Caco-2 (cell line): Measurements from ENCODE around the gene ATP6V0C. TPM values are rescaled to one million over a fixed set of nuclear protein-coding genes. Genes with fewer than 3 reads are reported as not detected.
A peak's percentile ranks its signal among the peaks of the same experiment; 100 is the strongest.
"Not testable (repeated sequence)": the region's sequence is repeated elsewhere in the genome, so short reads cannot be mapped to it uniquely, and the experiment has no call there.

ENCODE experiments used
- BruUV-seq: library from RNA; stranded (reverse); fragments of 400-500 nt; replicated peaks from 2 replicates; lab custom pipeline; 2021; lab: Mats Ljungman, UMichigan
- CTCF ChIA-PET: fragments of 300-600 bp; sonication (Branson Sonifier 250); formaldehyde crosslinking; loops from one replicate; lab custom pipeline; 2022; ENCODE audit warnings: antibody characterized with exemption; lab: Charles Lee
- POLR2A ChIA-PET: fragments of 300-600 bp; sonication (Branson Sonifier 250); formaldehyde crosslinking; loops from one replicate; lab custom pipeline; 2022; ENCODE audit warnings: antibody characterized with exemption; lab: Charles Lee
- DNase-seq, 2 experiments: peaks; one replicate each; pipeline versions ENCODE4 v3.0.0 to v3.0.0-alpha.2; 2020 to 2022
- H3K27me3 ChIP-seq: replicated peaks from 2 replicates; pipeline ENCODE4 v1.6.0; 2011; ENCODE audit warnings: low read length; ENCODE audit not compliant: control insufficient read depth, insufficient read depth
- H3K36me3 ChIP-seq: 2 replicates; pipeline ENCODE4 v1.5.1; 2011; ENCODE audit warnings: low read length; ENCODE audit not compliant: control insufficient read depth, insufficient read depth
- H3K4me1 ChIP-seq: fragments of 250-450 bp; sonication (Bioruptor Pico); 2 replicates; pipeline ENCODE4 v1.5.1; 2020; ENCODE audit warnings: mild to moderate bottlenecking
- H3K4me3 ChIP-seq: 2 replicates; pipeline ENCODE4 v1.5.1; 2011; ENCODE audit warnings: low read depth, mild to moderate bottlenecking, control low read depth, low read length
- H3K9me3 ChIP-seq: fragments of 250-450 bp; sonication (Bioruptor Pico); 2 replicates; pipeline ENCODE4 v1.5.1; 2020; ENCODE audit warnings: mild to moderate bottlenecking, moderate library complexity
- H3K27ac Mint-ChIP-seq: one replicate; pipeline ENCODE4 v1.8.0; 2022; ENCODE audit warnings: mixed read lengths; ENCODE audit not compliant: unreplicated experiment
- H3K27me3 Mint-ChIP-seq: one replicate; pipeline ENCODE4 v1.8.0; 2022; ENCODE audit warnings: mixed read lengths; ENCODE audit not compliant: insufficient read depth, unreplicated experiment
- H3K36me3 Mint-ChIP-seq: one replicate; pipeline ENCODE4 v1.8.0; 2022; ENCODE audit warnings: mild to moderate bottlenecking, mixed read lengths; ENCODE audit not compliant: insufficient read depth, unreplicated experiment
- H3K4me1 Mint-ChIP-seq: one replicate; pipeline ENCODE4 v1.8.0; 2022; ENCODE audit warnings: low read depth, mixed read lengths; ENCODE audit not compliant: unreplicated experiment
- H3K4me3 Mint-ChIP-seq: one replicate; pipeline ENCODE4 v1.8.0; 2022; ENCODE audit warnings: mild to moderate bottlenecking, moderate library complexity, mixed read lengths; ENCODE audit not compliant: unreplicated experiment
- H3K9me3 Mint-ChIP-seq: one replicate; pipeline ENCODE4 v1.8.0; 2022; ENCODE audit warnings: mixed read lengths; ENCODE audit not compliant: unreplicated experiment
- intact Hi-C: fragments of 100-400 bp; cut with micrococcal nuclease; formaldehyde crosslinking; loops from one replicate; pipeline ENCODE4 v1.10.0; 2022; ENCODE audit not compliant: unreplicated experiment
- total RNA-seq: library from RNA; stranded (reverse); gene quantifications from 2 replicates; pipeline ENCODE4 v1.2.3, GENCODE V29; 2022
- TF ChIP-seq, protein P1 (sequence below), 2 experiments: fragments of 200-600 bp in 1 of 2; IDR thresholded peaks; 1 replicate in 1 of 2; 2 replicates in 1 of 2; pipeline versions ENCODE4 v1.5.1 to v1.8.0; 2011 to 2022; ENCODE audit warnings: antibody characterized with exemption in 1 of 2, control low read depth in 1 of 2, inconsistent platforms in 1 of 2, low read depth in 1 of 2, low read length in 1 of 2, mild to moderate bottlenecking in 1 of 2, moderate library complexity in 1 of 2; ENCODE audit not compliant: insufficient read depth in 1 of 2, severe bottlenecking in 1 of 2, unreplicated experiment in 1 of 2

The ATP6V0C gene
- total RNA-seq, 1 experiment from 2014 or later = 200 TPM

GRCh38 chr16:2531371-2531695, 17.6 kb downstream of the ATP6V0C start, which contains the start of gene CEMP1:
CEMP1 (minus strand) TSS chr16:2531408; CDS start chr16:2531073, 335 bp downstream.
- no peak for DNase-seq
- Histone ChIP-seq H3K9me3 (no peaks in the 10 kb centered on the region), H3K27me3 (no peaks in the 10 kb centered on the region), H3K36me3 (peaks cover 4% of the 10 kb centered on the region), H3K4me3 (peak within 1 kb of the TSS; percentile 78), H3K4me1 (peaks cover 9% of the 10 kb centered on the region)
- TF ChIP-seq, protein P1, sequence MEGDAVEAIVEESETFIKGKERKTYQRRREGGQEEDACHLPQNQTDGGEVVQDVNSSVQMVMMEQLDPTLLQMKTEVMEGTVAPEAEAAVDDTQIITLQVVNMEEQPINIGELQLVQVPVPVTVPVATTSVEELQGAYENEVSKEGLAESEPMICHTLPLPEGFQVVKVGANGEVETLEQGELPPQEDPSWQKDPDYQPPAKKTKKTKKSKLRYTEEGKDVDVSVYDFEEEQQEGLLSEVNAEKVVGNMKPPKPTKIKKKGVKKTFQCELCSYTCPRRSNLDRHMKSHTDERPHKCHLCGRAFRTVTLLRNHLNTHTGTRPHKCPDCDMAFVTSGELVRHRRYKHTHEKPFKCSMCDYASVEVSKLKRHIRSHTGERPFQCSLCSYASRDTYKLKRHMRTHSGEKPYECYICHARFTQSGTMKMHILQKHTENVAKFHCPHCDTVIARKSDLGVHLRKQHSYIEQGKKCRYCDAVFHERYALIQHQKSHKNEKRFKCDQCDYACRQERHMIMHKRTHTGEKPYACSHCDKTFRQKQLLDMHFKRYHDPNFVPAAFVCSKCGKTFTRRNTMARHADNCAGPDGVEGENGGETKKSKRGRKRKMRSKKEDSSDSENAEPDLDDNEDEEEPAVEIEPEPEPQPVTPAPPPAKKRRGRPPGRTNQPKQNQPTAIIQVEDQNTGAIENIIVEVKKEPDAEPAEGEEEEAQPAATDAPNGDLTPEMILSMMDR (IDR thresholded peaks at IDR 0.05; ENCODE audit: insufficient read depth in 1 of 2, low read depth in 1 of 2, low read length in 1 of 2, severe bottlenecking in 1 of 2, unreplicated experiment in 1 of 2) = no peak
- BruUV-seq = TSS peak; percentile 74
- POLR2A ChIA-PET = interaction anchor here (0.6 to 1.6 kb wide), 4 partner anchors 11 to 280 kb away, joined by 4 to 15 read pairs (median 8); partner anchors contain the start of genes AMDHD2 and ECI1
- CTCF ChIA-PET = no interaction called here
- peaks cover 23% of the 10 kb centered on the region for H3K36me3 Mint-ChIP-seq
- peak within 1 kb of the TSS; percentile 94 for H3K27ac Mint-ChIP-seq
- H3K4me3 Mint-ChIP-seq = peak within 1 kb of the TSS; percentile 86
- no peaks in the 10 kb centered on the region for H3K9me3 Mint-ChIP-seq
- H3K4me1 Mint-ChIP-seq = no peaks in the 10 kb centered on the region
- no peaks in the 10 kb centered on the region for H3K27me3 Mint-ChIP-seq
- intact Hi-C loops = no loop called here

DNA sequence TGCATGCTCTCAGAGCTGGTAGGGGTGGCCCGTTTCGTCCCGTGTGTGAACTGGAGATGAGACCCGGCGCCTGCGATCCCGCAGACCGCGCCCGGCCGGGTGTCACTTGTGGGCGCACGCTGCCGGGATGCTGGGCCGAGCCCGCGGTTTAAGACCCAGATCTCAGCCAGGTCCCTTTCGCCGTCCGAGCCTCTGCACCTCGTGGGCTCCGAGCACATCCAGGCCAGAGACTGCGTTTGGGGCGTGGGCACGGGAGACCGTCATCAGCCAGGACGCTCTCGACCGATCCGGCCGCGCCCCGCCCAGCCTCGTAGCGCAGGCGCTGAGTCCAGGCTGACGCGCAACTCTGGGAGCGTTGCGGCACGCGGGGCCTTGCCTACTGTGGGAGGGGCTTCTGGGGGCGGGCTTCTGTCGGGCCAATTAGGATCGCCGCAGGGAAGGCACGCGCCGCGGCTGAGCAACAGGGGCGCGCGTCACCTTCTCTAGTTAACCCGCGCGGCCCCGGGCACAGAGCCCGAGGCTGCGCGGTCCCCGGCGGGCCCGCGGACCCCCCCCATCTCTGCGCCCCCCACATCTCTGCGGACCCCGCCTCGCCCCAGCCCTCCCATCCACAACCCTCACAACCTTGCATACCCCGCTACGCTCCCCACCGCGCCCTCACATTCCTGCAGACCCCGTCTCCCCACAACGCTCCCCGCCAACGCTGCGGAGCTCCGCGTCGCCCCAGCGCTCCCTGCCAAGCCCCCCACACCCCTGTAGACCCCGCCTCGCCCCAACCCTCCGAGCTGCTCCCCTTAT, 18.1 kb downstream of the ATP6V0C start:
- DNase-seq = peak; percentile 97
- TF ChIP-seq, protein P1 (IDR thresholded peaks at IDR 0.05; ENCODE audit: insufficient read depth in 1 of 2, low read depth in 1 of 2, low read length in 1 of 2, severe bottlenecking in 1 of 2, unreplicated experiment in 1 of 2) = no peak
- Histone ChIP-seq H3K4me3 (peak overlapping the region; percentile 78), H3K9me3 (no peaks in the 10 kb centered on the region), H3K36me3 (peaks cover 4% of the 10 kb centered on the region), H3K27me3 (no peaks in the 10 kb centered on the region), H3K4me1 (peaks cover 12% of the 10 kb centered on the region)
- Mint-ChIP-seq H3K27me3 (no peaks in the 10 kb centered on the region), H3K9me3 (no peaks in the 10 kb centered on the region), H3K4me3 (peak overlapping the region; percentile 86), H3K27ac (peak overlapping the region; percentile 94), H3K4me1 (no peaks in the 10 kb centered on the region), H3K36me3 (peaks cover 26% of the 10 kb centered on the region)
- BruUV-seq = no TSS peak
- CTCF ChIA-PET = interaction anchor here (0.7 to 1.3 kb wide), 3 partner anchors 8 to 19 kb away, joined by 3 to 8 read pairs (median 4); partner anchors contain the start of gene AMDHD2
- POLR2A ChIA-PET = interaction anchor here (0.6 to 1.6 kb wide), 4 partner anchors 8 to 280 kb away, joined by 3 to 15 read pairs (median 4); partner anchors contain the start of genes AMDHD2 and ECI1
- intact Hi-C loops = no loop called here

DNA sequence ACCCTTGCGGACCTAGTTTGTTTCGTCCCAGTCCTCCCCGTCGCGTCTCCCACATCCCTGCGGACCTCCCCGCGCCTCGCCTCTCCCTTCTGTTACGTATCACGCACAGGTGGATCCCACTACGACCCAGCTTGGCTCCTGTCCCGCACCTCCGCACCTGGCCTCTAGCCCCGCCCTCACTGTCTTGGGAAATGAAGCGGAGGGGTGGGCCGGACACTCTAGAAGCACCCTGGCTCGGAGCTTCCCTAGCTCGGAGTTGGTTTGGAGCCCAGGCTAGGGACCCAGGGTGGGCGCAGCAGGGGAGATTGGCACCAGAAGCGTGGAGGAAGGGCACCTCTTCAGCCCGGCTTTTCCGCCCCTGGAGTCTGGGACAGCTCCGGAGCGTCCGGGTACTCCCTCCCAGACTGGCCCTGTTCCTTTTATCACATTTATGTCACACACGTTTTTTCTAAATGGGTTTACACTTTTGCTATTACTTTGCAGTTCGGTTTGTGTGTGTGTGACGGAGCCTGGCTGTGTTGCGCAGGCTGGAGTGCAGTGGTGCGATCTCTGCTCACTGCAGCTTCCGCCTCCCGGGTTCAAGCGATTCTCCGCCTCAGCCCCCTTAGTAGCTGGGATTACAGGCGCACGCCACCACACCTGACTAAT, 18.9 kb downstream of the ATP6V0C start:
- H3K9me3 Mint-ChIP-seq = no peaks in the 10 kb centered on the region
- no peaks in the 10 kb centered on the region for H3K27me3 Mint-ChIP-seq
- TSS peak; percentile 71 for BruUV-seq
- Histone ChIP-seq H3K9me3 (no peaks in the 10 kb centered on the region), H3K4me3 (peak overlapping the region; percentile 78), H3K36me3 (peaks cover 2% of the 10 kb centered on the region), H3K4me1 (peaks cover 17% of the 10 kb centered on the region), H3K27me3 (no peaks in the 10 kb centered on the region)
- TF ChIP-seq, protein P1 (IDR thresholded peaks at IDR 0.05; ENCODE audit: insufficient read depth in 1 of 2, low read depth in 1 of 2, low read length in 1 of 2, severe bottlenecking in 1 of 2, unreplicated experiment in 1 of 2) = no peak
- peaks cover 26% of the 10 kb centered on the region for H3K36me3 Mint-ChIP-seq
- POLR2A ChIA-PET = interaction anchor here (0.7 to 1.6 kb wide), 3 partner anchors 9 to 14 kb away, joined by 3 to 15 read pairs (median 3); partner anchors contain the start of gene AMDHD2
- CTCF ChIA-PET = interaction anchor here (0.6 to 1.3 kb wide), 5 partner anchors 9 to 474 kb away, joined by 3 to 8 read pairs (median 4); partner anchors contain the start of gene AMDHD2
- DNase-seq = peak; percentile 88 to 92
- intact Hi-C loops = no loop called here
- H3K4me1 Mint-ChIP-seq = no peaks in the 10 kb centered on the region
- H3K27ac Mint-ChIP-seq = peak overlapping the region; percentile 94
- H3K4me3 Mint-ChIP-seq = peak overlapping the region; percentile 86

GRCh38 chr16:2533142-2533755, 19.5 kb downstream of the ATP6V0C start:
- Mint-ChIP-seq H3K36me3 (peaks cover 26% of the 10 kb centered on the region), H3K27ac (peak overlapping the region; percentile 94), H3K4me3 (peak overlapping the region; percentile 86)
- CTCF ChIA-PET = interaction anchor here (0.6 to 1.3 kb wide), 3 partner anchors 13 to 473 kb away, joined by 3 to 4 read pairs (median 4); partner anchors contain the start of gene AMDHD2
- H3K4me1 ChIP-seq = peaks cover 17% of the 10 kb centered on the region
- H3K4me1 Mint-ChIP-seq, H3K9me3 ChIP-seq, DNase-seq, BruUV-seq, H3K27me3 Mint-ChIP-seq, H3K36me3 ChIP-seq, intact Hi-C loops, H3K27me3 ChIP-seq, H3K9me3 Mint-ChIP-seq: not testable (repeated sequence)
- POLR2A ChIA-PET = interaction anchor here (0.9 to 1.6 kb wide), 2 partner anchors 9 to 13 kb away, joined by 3 to 15 read pairs; partner anchors contain the start of gene AMDHD2
- peak overlapping the region; percentile 78 for H3K4me3 ChIP-seq
